ENCODE measurements around the gene TNFRSF1A.

GRCh38 chr12:6303071-6303470 lies 38.8 kb downstream of the TNFRSF1A start:
- TF ChIP-seq POLR2A (IDR thresholded peaks at IDR 0.05; ENCODE audit: low read depth, low read length) (no peak), POLR2AphosphoS5 (IDR thresholded peaks at IDR 0.05; ENCODE audit: low read depth, low read length) (no peak), TAF1 (IDR thresholded peaks at IDR 0.05; ENCODE audit: low read depth, low read length) (no peak), SPI1 (IDR thresholded peaks at IDR 0.05; ENCODE audit: low read depth, low read length) (no peak), POU2F2 (IDR thresholded peaks at IDR 0.05; ENCODE audit: low read depth, low read length) (no peak), PAX5 (IDR thresholded peaks at IDR 0.05; ENCODE audit: insufficient read depth, low read length, severe bottlenecking) (no peak)

All from GM12891 (cell line).